Activated CD4-positive, alpha-beta T cell treated with anti-CD3 and anti-CD28 coated beads, Interleukin-2, amount 50 U/mL, for 48 hours (primary cell): ENCODE measurements around the gene GLYATL3.

Source experiments
- DNase-seq, 2 experiments: peaks; one replicate each; pipeline ENCODE4 v3.0.0-alpha.2; 2020

The GLYATL3 gene

DNA sequence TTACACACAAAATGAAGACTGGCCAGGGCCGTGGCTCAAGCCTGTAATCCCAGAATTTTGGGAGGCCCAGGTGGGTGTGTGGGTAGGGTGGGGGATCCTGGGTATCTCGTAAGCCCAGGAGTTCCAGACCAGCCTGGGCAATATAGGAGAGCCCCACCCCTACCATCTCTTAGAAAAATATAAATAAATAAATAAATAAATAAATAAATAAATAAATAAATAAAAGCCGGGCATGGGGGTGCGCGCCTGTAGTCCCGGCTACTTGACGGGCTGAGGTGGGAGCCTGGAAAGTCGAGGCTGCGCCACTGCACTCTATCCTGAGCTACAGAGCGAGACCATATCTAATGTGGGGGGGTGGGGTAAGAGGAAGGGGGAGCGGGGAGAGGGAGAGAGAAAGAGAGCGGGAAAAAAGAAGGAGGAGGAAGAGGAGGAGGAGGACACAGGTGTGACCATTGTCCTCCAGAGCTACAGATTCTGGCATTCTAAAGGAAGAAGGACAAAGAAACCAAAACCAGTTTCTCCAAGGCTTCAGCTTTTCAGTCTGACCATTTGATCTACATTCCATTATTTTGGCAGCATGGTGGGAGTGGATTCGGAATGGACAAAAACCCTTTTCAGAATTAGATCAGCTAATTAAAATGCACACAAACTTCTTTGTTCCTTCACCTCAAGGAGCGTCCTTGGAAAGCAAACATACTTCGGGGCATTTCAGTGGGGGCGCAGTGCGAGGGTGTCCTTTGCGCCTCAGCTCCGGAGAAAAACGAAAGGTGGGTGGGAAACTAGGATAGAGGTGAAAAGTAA, 50.2 kb downstream of the GLYATL3 start:
- DNase-seq: no peak

DNA sequence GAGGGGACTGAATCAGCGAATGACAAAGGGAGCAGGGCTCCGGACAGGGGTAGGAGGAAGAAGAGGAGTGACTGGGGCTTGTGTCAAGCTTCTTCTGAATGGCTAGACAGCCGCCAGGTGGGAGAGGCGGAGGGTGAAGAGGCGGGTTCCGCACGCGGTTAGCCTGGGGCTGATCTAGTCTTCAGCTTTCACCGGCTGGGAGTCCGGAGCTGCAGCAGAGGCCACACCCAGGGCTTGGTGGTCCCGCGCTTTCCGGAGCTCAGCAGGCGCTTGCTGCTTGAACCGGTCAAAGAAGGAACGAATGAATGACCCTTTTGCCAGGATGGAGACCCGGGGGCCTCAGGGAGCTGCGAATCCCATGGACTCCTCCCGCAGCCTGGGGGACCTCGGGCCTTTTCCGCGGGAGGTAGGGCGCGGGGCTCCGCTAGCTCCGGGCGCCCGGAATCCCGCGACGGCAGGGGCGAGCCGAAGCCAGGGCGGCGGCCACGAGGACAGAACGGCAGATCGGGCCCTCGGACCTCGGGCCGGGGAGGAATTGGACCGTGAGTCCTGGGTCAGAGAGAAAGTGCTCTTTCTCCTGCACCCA, 50.9 kb downstream of the GLYATL3 start, which contains the start of gene C6orf141:
C6orf141 (plus strand) TSS at position 177 of the 586 bp plus-strand sequence; CDS start at position 302, 125 bp downstream.
- peak; percentile 17 to 44 for DNase-seq

- DNase-seq: peak; percentile 8 to 10
These were observed 51.5 kb downstream of the GLYATL3 start for GRCh38 chr6:49551078-49551865.

- no peak for DNase-seq
These were observed 52.1 kb downstream of the GLYATL3 start for GRCh38 chr6:49551866-49552129.

DNA sequence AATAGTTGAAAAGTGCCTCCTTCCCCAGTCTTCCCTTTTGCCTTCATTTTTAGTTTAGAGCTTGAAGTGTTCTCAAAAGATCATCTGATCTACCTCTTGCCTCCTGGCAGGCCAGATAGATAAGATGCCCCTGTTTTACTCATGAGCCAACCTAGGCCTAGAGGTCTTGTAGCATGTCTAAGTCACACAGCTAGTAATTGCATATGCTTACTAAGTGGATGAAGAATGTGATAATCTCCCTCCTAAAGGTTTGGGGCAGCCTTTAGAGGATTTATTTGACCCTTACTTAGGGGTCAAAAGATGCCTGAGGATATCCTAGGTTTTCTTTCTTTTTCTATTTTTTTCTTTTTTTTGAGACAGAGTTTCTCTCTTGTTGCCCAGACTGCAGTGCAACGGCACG, 52.9 kb downstream of the GLYATL3 start:
- DNase-seq: no peak

GRCh38 chr6:49553384-49553783, 53.7 kb downstream of the GLYATL3 start:
- no peak for DNase-seq

GRCh38 chr6:49555951-49556350, 56.2 kb downstream of the GLYATL3 start:
- DNase-seq: no peak

GRCh38 chr6:49556429-49556837, 56.7 kb downstream of the GLYATL3 start:
- no peak for DNase-seq

DNA sequence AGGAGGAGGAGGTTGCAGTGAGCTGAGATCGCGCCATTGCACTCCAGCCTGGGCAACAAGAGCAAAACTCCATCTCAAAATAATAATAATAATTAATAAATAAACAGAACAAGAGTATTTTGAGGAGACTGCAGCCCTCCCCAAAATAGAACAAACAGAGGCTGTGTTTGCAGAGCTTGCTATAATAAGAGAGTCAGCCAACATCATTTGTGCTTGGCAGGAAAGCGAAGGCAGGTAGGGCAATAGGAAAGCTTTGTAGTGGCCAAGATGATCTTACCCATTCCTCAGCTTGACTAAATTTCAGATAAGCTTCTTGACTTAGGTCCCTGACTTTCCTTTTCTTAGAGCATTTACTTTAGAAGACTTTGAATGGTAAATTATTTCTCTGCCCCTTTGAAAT, 57.5 kb downstream of the GLYATL3 start:
- DNase-seq: no peak

GRCh38 chr6:49558238-49558637, 58.5 kb downstream of the GLYATL3 start:
- DNase-seq: no peak

GRCh38 chr6:49563006-49563886, 63.5 kb downstream of the GLYATL3 start:
- no peak for DNase-seq

GRCh38 chr6:49564552-49564951, 64.8 kb downstream of the GLYATL3 start:
- DNase-seq: no peak

- no peak for DNase-seq
These were observed 65.5 kb downstream of the GLYATL3 start for GRCh38 chr6:49565261-49565660.

DNA sequence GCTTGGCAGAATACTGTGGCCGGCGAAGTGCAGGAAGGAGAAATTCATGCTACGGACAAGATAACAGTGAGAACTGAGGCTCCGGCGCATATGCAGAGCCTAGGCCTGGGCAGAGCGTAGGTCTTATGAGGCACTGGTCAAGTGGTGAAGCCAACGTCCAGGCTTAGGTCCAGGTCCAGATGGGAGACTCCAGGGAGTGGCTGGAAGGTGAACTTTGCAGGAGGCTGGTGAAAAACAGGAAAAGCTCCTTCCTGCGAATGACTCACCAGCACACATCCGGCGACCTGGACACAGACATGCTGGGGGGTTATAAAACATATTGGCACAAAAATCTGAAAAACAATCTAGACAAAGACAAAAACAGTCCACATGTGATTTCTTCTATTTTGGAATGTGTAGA, 66.1 kb downstream of the GLYATL3 start:
- no peak for DNase-seq

- no peak for DNase-seq
These were observed 70.9 kb downstream of the GLYATL3 start for GRCh38 chr6:49570474-49571079.

DNA sequence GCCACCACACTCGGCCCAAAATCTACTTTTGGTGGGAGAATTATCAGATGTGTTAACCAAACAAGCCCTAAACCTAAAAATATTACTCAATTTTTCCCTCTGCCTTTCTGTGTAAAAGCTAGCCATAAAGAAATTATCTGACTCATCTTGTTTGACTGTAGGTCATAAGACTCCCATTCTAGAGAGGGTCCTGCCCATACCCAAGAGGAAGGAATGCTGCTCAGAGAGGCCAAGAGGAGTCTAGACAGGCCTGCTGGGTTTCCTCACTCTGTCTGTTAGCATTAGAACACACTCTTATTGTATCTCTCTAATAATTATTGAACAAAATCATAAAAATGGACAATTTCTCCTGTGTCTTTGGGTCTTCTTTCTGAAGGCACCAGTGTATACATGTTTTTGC, 76.9 kb downstream of the GLYATL3 start:
- DNase-seq: no peak
